G401 (cell line): Measurements from ENCODE around the gene CDC42SE2. TPM values are rescaled to one million over a fixed set of nuclear protein-coding genes. Genes with fewer than 3 reads are reported as not detected.

Source experiments
- DNase-seq: peaks from one replicate; pipeline ENCODE4 v3.0.0-alpha.2; 2015; ENCODE audit warnings: low spot score
- in situ Hi-C: cut with HindIII; loops from 2 replicates; pipeline ENCODE4 v1.10.0; 2016; ENCODE audit warnings: low sequenced_read_pairs, mixed read lengths
- total RNA-seq: library from RNA; depleted of rRNA; stranded (reverse); fragments of >200 nt; shearing (Covaris generic); gene quantifications from 2 replicates; pipeline ENCODE4 v1.2.3, GENCODE V29; 2014; rRNA removed

CDC42SE2 gene, protein sequence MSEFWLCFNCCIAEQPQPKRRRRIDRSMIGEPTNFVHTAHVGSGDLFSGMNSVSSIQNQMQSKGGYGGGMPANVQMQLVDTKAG
- total RNA-seq: 30.0 and 53.1 TPM in 2 replicates

DNA sequence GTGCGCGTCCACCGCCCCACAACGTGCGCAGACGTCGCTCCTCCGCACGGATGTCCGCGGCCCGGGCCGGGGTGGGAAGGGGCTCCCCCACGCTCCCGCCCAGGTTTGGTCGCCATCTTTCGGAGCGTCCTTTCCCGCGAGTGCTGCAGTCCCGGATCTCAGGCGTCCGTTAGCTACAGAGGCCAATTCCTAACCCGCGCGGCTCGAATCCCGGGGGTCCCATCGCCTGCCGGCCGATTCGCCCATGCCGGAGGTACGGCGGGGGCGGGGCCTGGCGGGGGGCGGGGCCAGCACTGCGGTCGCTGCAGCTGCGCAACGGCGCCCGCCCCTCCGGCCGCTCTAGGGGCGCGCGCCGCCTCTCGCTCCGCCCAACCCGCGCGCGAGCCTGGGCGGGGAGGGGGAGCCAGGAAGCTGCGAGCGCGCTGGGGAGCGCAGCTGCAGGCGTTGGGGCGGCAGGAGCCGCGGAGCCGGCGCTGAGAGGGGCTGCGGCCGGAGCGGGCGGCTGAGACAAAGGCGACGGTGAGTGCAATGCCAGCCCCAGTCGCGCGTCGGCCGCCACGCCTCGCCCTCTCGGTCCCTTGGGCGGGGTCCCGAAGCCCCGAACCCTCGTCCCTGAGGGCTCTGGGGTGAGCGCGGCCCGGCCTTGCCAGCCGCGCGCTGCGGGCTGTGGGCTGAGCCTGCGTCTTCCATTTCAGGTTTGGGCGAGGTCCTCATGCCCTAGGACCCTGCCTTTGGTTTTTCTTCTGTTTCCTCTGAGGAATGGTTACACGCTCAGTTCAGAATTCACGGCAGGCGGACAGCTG lies at the start of gene CDC42SE2:
TSS of gene CDC42SE2 (plus strand) at position 406 of the 803 bp plus-strand sequence. CDS start 95,441 bp downstream, outside the sequence.
- in situ Hi-C loops: no loop called here
- DNase-seq: peak; percentile 82

DNA sequence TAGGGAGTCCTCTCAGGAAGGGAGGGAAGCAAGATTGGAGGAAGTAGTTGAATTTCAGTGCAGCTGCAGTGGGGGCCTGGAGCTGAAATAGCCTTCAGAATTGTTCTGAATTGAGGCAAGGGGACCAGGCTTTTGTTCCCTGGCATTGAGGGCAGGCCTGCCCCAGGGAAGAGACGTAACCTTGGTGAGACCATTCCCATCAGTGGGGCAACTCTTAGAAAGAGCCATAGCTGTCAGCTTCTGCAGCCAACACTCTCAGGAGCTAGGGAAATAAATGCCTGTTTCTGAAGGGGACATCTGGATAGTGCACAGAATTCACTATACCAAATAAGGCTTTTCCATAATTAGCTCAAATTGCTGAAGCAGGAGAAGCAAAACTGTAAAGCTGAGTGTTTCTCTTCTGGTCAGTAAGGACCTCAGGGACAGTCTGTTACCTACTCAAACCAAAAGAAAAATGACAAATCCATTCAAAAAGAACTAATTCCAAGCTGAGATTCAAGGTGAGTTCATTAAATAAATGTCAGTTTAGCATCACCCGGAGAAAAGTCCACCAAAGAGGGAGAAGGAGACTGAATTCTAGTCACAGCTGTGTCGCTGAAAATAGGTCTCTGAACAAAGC lies 49.1 kb upstream of the CDC42SE2 start:
- in situ Hi-C loops: no loop called here
- no peak for DNase-seq

DNA sequence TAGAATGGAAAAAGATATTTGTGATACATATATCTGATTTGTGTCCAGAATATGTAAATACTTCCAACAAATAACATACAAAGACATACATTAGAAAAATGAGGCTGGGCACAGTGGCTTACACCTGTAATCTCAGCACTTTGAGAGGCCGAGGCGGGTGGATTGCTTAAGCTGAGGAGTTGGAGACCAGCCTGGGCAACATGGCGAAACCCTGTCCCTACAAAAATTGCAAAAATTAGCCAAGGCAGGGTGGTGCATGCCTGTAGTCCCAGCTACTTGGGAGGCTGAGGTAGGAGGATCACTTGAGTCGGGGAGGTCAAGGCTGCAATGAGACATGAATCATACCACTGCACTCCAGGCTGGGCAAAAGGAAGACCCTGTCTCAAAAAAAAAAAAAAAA lies 46.1 kb upstream of the CDC42SE2 start:
- no peak for DNase-seq
- in situ Hi-C loops: no loop called here

DNA sequence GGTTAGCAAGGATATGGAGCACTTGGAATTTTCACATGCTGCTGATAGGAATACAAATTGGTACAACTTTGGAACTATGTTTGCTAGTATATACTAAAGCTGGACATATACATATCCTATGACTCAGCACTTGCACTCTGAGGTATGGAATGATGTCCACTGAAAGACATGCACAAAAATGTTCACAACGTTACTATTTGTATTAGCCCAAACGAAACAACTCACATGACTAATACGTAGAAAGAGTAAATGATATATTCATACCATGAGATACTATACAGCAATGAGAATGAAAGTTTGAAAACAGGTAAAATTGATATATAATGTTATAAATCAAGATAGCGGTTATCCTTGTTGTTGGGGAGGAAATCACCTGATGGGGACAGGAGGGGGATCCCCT lies 45.5 kb upstream of the CDC42SE2 start:
- in situ Hi-C loops: no loop called here
- no peak for DNase-seq

DNA sequence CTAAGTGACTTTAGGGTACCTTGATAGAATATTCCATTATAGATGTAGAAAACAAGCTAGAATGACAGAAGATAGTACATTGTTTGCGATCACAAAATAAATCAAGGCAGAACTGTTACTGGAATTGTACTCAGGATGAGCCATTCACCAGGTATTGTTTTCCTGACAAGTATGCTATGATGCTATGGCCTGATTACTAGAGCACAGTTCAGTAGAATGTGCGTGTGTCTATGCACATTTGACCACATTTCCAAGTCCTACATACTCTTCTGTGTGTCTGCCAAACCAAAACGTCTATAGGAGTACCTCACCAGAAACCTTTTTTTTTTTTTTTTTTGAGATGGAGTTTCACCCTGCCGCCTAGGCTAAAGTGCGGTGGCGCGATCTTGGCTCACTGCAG lies 43.3 kb upstream of the CDC42SE2 start:
- in situ Hi-C loops: no loop called here
- DNase-seq: no peak

DNA sequence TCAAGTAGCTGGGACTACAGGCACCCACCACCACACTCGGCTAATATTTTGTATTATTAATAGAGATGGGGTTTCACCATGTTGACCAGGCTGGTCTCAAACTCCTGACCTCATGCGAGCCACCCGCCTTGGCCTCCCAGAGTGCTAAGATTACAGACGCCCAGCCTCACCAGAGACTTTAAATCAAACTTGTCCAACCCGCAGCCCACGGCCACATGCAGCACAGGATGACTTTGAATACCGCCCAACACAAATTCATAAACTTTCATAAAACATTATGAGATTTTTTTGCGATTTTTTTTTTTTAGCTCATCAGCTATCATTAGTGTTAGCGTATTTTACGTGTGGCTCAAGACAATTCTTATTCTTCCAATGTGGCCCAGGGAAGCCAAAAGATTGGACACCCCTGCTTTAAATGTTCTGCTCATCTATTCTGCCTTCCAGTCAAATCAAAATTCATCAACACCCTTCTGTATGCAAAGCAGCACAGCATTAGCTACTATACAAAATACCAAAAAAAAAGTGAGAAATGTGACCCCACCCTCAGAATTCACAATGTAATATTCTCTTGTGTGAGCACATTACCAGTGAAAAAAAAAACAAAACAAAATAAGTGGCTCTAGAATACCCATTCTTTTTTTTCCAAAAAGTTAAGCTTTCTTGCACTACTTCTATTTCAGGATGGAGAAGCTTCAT lies 42.7 kb upstream of the CDC42SE2 start:
- DNase-seq: no peak
- in situ Hi-C loops: no loop called here

DNA sequence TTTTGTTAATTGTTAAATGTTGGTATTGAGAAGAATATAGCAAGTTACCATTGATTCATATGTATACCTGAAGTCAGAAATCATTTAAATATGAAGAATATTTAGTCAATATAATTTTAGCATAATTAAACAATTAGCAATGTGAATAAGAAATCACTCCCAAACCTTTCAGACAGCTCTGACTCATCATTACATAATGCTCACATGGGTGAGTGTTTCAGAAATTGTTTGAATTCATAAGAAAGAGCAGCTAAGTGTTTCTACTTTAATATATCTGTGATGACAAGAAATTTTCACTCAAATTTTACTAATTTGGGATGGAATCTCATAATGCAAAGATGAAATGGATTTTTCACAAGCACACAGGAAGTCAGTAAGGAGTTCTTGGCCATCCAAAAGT lies 42.0 kb upstream of the CDC42SE2 start:
- in situ Hi-C loops: no loop called here
- no peak for DNase-seq

DNA sequence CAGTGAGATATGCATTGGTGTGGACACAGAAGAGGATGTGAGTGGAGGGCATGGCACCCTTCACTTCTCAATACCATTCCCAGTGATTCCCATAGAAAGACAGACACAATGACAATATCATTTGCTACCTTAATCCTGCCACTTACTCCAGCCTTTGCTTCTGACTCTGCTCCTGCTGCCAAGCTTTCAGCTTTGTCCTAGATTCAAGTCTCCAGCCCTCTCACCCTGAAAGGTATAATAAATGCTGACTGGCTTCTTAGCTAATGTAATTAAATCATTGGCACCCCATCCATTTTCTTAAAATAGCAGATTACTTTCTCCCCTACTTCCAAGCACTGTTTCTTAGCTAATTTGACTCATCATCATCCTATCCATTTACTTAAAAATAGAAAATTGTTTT lies 41.1 kb upstream of the CDC42SE2 start:
- in situ Hi-C loops: no loop called here
- no peak for DNase-seq

DNA sequence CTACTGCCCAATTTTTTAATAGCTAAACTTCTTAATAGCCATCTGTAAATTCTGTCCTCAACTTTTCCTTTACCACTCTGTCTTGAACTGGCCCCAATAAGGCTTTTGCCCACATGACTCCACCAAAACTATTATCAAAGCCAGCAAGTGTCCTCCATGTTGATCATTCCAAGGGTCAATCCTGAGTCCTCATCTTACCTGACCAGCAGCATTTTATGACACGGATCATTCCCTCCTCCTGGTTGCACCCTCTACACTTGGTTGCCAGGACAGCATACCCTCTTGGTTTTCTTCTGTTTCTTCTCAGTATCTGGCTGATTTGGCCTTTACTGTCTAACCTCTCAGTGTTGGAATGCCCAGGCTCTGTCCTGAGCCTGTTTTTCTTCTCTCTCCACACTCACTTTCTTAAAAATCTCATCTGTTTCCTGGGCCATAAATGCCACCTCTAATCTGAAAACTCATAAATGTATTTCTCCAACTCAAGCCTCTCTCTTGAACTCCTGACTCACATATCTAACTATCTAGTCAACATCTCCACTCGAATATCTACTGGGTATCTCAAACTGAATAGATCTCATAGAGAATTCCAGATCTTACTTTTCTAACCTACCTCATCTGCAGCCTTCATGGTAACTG lies 40.0 kb upstream of the CDC42SE2 start:
- DNase-seq: no peak
- in situ Hi-C loops: no loop called here

DNA sequence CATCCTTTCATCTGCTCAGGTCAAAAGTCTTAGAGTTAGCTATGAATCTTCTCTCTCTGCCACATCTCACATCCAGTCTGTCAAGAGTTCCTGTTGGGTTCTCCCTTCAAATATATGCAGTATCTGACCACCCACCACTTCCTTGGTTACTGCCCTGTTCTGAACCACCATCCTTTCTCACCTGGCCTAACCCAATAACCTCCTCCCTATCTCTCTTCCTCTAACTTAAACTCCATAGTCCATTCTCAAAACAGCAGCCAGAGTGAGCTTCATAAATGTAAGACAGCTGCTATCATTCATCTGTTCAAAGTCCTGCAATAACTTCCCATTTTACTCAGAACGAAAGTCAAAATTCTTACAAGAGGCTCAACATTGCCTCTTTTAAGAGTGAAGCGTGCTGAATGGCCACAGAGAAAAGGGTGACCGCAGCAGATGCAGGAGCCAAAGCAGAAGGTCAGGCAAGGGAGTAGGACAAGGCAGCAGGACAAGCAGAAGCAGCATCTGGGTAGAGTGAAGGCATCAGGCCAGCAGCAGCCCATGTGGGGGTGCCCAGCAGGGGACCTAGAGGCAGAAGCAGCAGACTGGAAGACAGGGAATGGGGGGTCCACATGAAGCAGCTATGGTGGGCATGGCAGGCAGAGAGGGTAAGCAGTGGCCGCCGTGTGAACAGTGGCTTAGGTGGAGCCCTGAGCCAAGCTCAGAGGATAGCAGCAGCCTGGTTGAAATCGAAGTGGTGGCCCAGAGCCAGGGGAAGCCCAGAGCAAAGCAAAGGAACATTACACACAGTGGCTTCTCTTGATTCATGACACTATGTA lies 39.3 kb upstream of the CDC42SE2 start:
- DNase-seq: no peak
- in situ Hi-C loops: no loop called here

DNA sequence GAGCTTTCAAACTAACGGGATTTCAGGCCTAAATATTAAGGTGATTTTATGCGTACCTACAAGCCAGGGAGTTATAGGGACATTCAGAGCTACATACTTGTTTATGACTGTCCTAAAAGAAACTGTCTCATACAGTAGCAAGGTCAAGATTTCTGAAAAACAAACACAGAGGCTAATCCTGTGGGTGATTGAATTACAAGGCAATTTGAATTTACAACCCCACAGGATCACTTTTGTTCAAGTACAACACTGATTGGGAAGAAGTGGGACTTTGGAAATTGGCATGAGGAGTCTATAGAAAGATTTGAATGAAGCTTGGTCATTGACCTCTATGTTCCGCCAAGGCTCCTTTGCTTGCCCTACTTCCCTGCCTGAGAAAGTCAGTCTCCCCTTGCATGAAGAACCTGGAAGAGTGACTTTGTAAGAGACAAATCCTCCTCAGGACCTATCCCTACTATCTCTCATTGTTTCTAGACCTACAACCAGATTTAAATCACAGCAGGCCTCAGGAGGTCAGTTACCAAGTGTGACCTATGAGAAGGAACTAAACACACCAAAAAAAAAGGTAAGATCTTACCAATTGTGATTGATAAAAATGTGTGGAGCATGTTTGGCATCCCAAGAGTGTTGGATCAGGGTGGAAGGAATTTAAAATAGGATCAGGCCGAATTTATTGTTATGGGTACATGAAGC lies 38.4 kb upstream of the CDC42SE2 start:
- no peak for DNase-seq
- in situ Hi-C loops: no loop called here

DNA sequence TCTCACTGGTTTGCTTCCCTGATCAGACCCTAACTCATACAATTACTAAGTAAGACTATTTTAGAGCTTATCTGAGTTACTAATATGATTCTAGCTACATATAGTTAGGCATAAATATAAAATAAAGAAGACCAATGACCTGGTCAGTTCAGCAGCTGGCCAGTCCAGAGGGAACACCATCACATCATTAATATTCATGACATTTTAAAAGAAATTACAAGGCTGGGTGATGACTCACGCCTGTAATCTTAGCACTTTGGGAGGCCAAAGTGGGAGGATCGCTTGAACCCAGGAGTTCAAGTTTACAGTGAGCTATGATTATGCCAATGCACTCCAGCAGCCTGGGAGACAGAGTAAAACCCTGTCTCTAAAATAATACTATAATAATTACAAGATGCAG lies 37.0 kb upstream of the CDC42SE2 start:
- no peak for DNase-seq
- in situ Hi-C loops: no loop called here

DNA sequence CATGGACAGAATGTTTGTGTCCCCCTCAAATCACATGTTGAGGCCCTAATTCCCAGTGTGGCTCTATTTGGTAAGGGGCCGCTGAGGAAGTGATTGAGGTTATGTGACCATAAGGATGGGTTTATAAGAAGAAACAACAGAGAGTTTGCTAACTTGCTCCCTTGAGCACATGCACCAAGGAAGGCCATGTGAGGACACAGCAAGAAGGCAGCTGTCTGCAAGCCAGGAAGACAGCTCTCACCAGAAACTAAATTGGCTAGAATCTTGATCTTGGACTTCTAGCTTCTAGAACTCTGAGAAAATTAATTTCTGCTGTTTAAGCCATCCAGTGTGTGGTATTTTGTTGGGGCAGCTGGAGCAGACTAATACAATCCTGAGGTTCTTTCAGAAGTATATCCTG lies 35.2 kb upstream of the CDC42SE2 start:
- no peak for DNase-seq
- in situ Hi-C loops: no loop called here

DNA sequence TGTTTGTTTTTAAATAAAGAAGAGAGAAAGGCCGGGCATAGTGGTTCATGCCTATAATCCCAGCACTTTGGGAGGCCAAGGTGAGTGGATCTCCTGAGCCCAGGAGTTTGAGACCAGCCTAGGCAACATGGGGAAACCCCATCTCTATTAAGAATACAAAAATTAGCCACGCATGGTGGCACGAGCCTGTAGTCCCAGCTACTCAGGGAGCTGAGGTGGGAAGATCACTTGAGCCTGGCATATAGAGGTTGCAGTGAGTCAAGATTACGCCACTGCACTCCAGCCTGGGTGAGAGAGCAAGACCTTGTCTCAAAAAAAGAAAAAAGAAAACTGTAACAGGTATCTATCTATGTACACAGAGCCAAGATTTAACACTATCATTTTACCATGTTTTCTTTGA lies 34.2 kb upstream of the CDC42SE2 start:
- in situ Hi-C loops: no loop called here
- DNase-seq: no peak

DNA sequence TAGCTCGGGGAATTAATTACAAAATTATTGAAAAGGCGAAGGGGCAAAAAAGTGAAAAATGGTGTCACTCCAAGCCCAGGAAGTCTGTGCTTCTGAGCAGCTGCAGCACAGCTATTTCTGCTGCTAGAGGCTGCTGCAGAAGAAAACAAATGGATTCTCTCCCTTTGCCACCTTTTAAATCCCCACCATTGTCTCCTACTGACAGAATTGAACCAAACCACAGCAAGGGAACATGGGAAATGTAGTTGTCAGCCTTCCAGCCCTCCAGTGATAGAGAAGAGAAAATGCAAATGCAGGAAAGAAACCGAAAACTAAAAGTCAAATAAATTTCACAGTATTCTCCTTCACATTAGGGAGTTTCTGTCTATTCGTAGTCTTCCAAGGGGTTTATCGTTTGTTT lies 33.4 kb upstream of the CDC42SE2 start:
- in situ Hi-C loops: no loop called here
- peak; percentile 7 for DNase-seq

DNA sequence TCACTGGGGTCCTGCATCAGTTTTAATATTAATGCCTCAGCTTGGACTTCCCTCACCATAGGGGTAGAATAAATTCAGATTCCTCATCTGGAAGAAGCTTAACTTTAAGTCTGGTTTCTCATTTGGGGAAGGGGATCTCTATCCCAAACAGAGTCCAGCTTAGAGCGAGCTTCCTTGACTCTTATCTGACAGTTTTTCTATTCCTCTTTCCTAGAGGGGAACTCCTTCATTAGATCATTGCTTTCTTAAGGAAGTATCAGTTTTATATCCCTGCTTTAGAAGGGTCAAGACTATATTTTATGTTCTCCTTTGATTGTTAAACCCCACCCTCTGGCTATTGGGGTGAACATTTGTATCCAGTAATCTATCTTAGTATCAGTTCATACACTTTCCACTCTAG lies 24.2 kb upstream of the CDC42SE2 start:
- in situ Hi-C loops: no loop called here
- DNase-seq: no peak

DNA sequence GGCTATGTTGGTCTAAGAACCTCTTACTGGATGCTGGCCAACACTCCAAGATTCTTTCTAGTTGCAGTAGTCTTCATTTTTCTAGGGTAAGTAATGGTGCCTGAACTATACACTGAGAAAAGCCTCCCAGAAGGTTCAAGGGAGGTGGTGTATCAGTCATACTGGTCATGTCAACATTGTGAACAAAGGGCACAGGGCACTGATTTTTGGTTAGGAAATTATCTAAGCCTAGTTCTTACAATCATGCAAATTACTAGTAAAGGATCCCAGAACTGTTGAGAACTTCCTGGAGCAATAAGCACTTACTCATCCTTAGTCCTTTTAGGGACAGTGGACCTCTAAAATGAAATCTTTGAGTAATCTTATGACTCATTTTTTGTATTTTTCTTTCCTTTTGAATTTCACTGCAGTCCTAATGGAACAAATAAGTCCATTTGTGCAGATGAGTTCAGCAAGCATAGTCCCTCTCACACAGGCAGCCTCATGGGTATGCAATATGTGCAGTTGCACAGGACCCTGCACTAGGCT lies 21.1 kb upstream of the CDC42SE2 start:
- in situ Hi-C loops: no loop called here
- no peak for DNase-seq

DNA sequence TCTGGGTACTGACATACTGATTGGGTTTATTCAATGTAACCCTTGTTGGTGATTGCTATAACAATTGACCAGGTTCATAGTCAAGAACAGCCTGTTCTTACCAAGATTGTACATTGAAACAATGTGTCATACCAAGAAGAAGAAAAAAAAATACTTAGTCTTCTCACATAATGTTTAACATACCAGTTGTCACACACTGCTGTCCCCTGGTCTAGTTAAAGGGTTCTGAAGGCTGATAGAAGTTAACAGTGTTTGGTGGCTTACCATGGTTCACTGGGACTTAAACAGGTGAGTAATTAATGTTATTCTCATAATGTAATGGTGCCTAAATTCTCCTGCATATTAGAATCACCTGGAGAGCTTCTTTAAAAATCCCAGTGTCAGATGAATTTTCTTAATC lies 18.5 kb upstream of the CDC42SE2 start:
- in situ Hi-C loops: no loop called here
- no peak for DNase-seq
